Measurements from ENCODE around the gene PSG11.
"Not testable (repeated sequence)": the region's sequence is repeated elsewhere in the genome, so short reads cannot be mapped to it uniquely, and the experiment has no call there.

Gene PSG11

GRCh38 chr19:43026369-43026768 lies at the start of gene PSG11:
TSS of gene PSG11 (minus strand) at chr19:43026469. CDS start at chr19:43026372, 97 bp downstream.
- DNase-seq (ENCODE audit: low spot score) = not testable (repeated sequence)

GRCh38 chr19:43062418-43062817 lies 36.1 kb upstream of the PSG11 start:
- DNase-seq (ENCODE audit: low spot score) = not testable (repeated sequence)

GRCh38 chr19:43061326-43061725 lies 35.1 kb upstream of the PSG11 start:
- DNase-seq (ENCODE audit: low spot score) = not testable (repeated sequence)

GRCh38 chr19:43060254-43060653 lies 34.0 kb upstream of the PSG11 start:
- DNase-seq (ENCODE audit: low spot score) = not testable (repeated sequence)

- DNase-seq (ENCODE audit: low spot score) = not testable (repeated sequence)
Measured at GRCh38 chr19:43059482-43059881, 33.2 kb upstream of the PSG11 start.

GRCh38 chr19:43058440-43058839 lies 32.2 kb upstream of the PSG11 start:
- not testable (repeated sequence) for DNase-seq (ENCODE audit: low spot score)

- DNase-seq (ENCODE audit: low spot score) = not testable (repeated sequence)
Measured at GRCh38 chr19:43047966-43048365, 21.7 kb upstream of the PSG11 start.

GRCh38 chr19:43046578-43046977 lies 20.3 kb upstream of the PSG11 start:
- not testable (repeated sequence) for DNase-seq (ENCODE audit: low spot score)

- DNase-seq (ENCODE audit: low spot score) = not testable (repeated sequence)
Measured at GRCh38 chr19:43043492-43044180, 17.4 kb upstream of the PSG11 start.

GRCh38 chr19:43031645-43032044 lies 5.4 kb upstream of the PSG11 start:
- DNase-seq (ENCODE audit: low spot score) = not testable (repeated sequence)

GRCh38 chr19:43028866-43029265 lies 2.6 kb upstream of the PSG11 start:
- DNase-seq (ENCODE audit: low spot score) = no peak

- not testable (repeated sequence) for DNase-seq (ENCODE audit: low spot score)
Measured at GRCh38 chr19:43027985-43028384, 1.7 kb upstream of the PSG11 start.

- DNase-seq (ENCODE audit: low spot score) = not testable (repeated sequence)
Measured at GRCh38 chr19:43027061-43027460, 792 bp upstream of the PSG11 start.

GRCh38 chr19:43022098-43022497 lies 4.2 kb downstream of the PSG11 start:
- DNase-seq (ENCODE audit: low spot score) = not testable (repeated sequence)

GRCh38 chr19:43021629-43022028 lies 4.6 kb downstream of the PSG11 start:
- DNase-seq (ENCODE audit: low spot score) = not testable (repeated sequence)

GRCh38 chr19:43019588-43019987 lies 6.7 kb downstream of the PSG11 start:
- DNase-seq (ENCODE audit: low spot score) = not testable (repeated sequence)

- not testable (repeated sequence) for DNase-seq (ENCODE audit: low spot score)
Measured at GRCh38 chr19:43005841-43006240, 20.4 kb downstream of the PSG11 start.

- DNase-seq (ENCODE audit: low spot score) = not testable (repeated sequence)
Measured at GRCh38 chr19:43004846-43005245, 21.4 kb downstream of the PSG11 start.

GRCh38 chr19:43003634-43004033 lies 22.6 kb downstream of the PSG11 start:
- not testable (repeated sequence) for DNase-seq (ENCODE audit: low spot score)

- not testable (repeated sequence) for DNase-seq (ENCODE audit: low spot score)
Measured at GRCh38 chr19:43002948-43003347, 23.3 kb downstream of the PSG11 start.

- not testable (repeated sequence) for DNase-seq (ENCODE audit: low spot score)
Measured at GRCh38 chr19:42996161-42996560, 30.1 kb downstream of the PSG11 start.

GRCh38 chr19:42992029-42992604 lies 34.2 kb downstream of the PSG11 start:
- not testable (repeated sequence) for DNase-seq (ENCODE audit: low spot score)

GRCh38 chr19:42989851-42990250 lies 36.4 kb downstream of the PSG11 start:
- DNase-seq (ENCODE audit: low spot score) = no peak
